Sigmoid colon (tissue), 4 donors: Measurements from ENCODE around the gene KDELR3.

Experiments
- CTCF ChIP-seq, 4 experiments: fragments of 450-650 bp in 3 of 4; fragments of 200-600 bp in 1 of 4; IDR thresholded peaks; one replicate each; pipeline ENCODE4 v1.5.1; 2016 to 2019; ENCODE audit warnings: antibody characterized with exemption in 4 of 4, mild to moderate bottlenecking in 3 of 4, moderate library complexity in 2 of 4
- POLR2AphosphoS5 ChIP-seq, 4 donors: sonication (generic); formaldehyde crosslinking; IDR thresholded peaks; one replicate each; pipeline ENCODE4 v1.6.1; 2017; ENCODE audit warnings: antibody characterized with exemption in 4 of 4

- no peak for TF ChIP-seq POLR2AphosphoS5 (IDR thresholded peaks at IDR 0.05)
- TF ChIP-seq CTCF (IDR thresholded peaks at IDR 0.05), result no peak
These were observed 24.8 kb upstream of the KDELR3 start for GRCh38 chr22:38442967-38443627.
